Lower leg skin (tissue), 3 donors: Measurements from ENCODE around the gene EXTL1.

Experiments
- POLR2A ChIP-seq, 2 donors: fragments of 450-650 bp; IDR thresholded peaks; one replicate each; pipeline ENCODE4 v1.6.1; 2016 to 2017; ENCODE audit warnings: antibody characterized with exemption in 2 of 2, mild to moderate bottlenecking in 1 of 2, moderate library complexity in 1 of 2
- TF ChIP-seq, protein P1 (sequence below), 3 donors: fragments of 450-650 bp; IDR thresholded peaks; one replicate each; pipeline ENCODE4 v1.5.1; 2016; ENCODE audit warnings: antibody characterized with exemption in 3 of 3, mild to moderate bottlenecking in 3 of 3, moderate library complexity in 2 of 3

DNA sequence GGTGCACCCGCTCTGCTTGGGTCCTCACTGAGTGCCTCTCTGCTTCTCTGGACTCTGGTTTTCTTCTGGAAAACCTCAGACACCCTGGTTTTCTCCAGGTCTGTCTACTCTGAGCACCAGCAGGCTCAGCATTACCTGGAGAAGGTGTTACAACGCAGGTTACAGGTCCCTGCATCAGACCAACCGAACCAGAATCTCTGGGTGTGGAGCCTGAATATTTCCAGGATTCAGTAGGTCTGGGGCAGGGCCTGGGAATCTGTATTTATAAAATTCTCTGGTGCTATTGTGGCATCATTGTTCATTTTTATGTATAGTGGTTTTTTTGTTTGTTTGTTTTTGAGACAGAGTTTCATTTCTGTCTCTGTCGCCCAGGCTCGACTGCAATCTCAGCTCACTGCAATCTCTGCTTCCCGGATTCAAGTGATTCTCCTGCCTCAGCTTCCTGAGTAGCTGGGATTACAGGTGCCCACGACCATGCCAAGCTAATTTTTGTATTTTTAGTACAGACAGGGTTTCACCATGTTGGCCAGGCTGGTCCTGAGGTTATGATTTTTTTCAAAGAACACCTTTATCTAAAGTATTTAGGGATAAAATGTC lies 25.8 kb downstream of the EXTL1 start:
- no peak for TF ChIP-seq POLR2A (IDR thresholded peaks at IDR 0.05)
- TF ChIP-seq, protein P1, sequence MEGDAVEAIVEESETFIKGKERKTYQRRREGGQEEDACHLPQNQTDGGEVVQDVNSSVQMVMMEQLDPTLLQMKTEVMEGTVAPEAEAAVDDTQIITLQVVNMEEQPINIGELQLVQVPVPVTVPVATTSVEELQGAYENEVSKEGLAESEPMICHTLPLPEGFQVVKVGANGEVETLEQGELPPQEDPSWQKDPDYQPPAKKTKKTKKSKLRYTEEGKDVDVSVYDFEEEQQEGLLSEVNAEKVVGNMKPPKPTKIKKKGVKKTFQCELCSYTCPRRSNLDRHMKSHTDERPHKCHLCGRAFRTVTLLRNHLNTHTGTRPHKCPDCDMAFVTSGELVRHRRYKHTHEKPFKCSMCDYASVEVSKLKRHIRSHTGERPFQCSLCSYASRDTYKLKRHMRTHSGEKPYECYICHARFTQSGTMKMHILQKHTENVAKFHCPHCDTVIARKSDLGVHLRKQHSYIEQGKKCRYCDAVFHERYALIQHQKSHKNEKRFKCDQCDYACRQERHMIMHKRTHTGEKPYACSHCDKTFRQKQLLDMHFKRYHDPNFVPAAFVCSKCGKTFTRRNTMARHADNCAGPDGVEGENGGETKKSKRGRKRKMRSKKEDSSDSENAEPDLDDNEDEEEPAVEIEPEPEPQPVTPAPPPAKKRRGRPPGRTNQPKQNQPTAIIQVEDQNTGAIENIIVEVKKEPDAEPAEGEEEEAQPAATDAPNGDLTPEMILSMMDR (IDR thresholded peaks at IDR 0.05), result no peak
